HepG2 (cell line): ENCODE results near the gene DUS1L. TPM values are rescaled to one million over a fixed set of nuclear protein-coding genes. Genes with fewer than 3 reads are reported as not detected.
A peak's percentile ranks its signal among the peaks of the same experiment; 100 is the strongest.

Experiments used
- ARID4A ChIP-seq: sonication (generic); formaldehyde crosslinking; IDR thresholded peaks from 2 replicates; pipeline ENCODE4 v1.5.0; 2020; ENCODE audit warnings: mild to moderate bottlenecking, missing genetic modification reagents, borderline replicate concordance
- IRX3 ChIP-seq: sonication (generic); formaldehyde crosslinking; IDR thresholded peaks from 2 replicates; pipeline ENCODE4 v1.8.1; 2023; ENCODE audit warnings: mild to moderate bottlenecking, low read depth, missing genetic modification reagents, borderline replicate concordance
- KDM4B ChIP-seq: sonication (generic); formaldehyde crosslinking; IDR thresholded peaks from 2 replicates; pipeline ENCODE4 v1.4.0; 2020; ENCODE audit warnings: missing genetic modification reagents
- LCORL ChIP-seq, 2 experiments: fragments of 450-650 bp in 1 of 2; sonication (generic) in 1 of 2; formaldehyde crosslinking in 1 of 2; IDR thresholded peaks; 2 replicates each; pipeline versions ENCODE4 v1.5.0 to v1.6.1; 2017 to 2020; ENCODE audit warnings: antibody characterized with exemption in 1 of 2, missing genetic modification reagents in 1 of 2
- NFE2L1 ChIP-seq: sonication (generic); formaldehyde crosslinking; IDR thresholded peaks from 2 replicates; pipeline ENCODE4 v1.4.0; 2020; ENCODE audit warnings: missing genetic modification reagents, mild to moderate bottlenecking, borderline replicate concordance
- NFIB ChIP-seq: sonication (generic); formaldehyde crosslinking; IDR thresholded peaks from 2 replicates; pipeline ENCODE4 v1.9.0; 2021; ENCODE audit warnings: missing genetic modification reagents, mild to moderate bottlenecking, borderline replicate concordance
- POLR2G ChIP-seq: fragments of 200-400 bp; formaldehyde crosslinking; IDR thresholded peaks from 2 replicates; pipeline ENCODE4 v1.6.1; 2018; ENCODE audit warnings: mild to moderate bottlenecking, low read depth, low read length, moderate library complexity
- SUZ12 ChIP-seq: fragments of 150-350 bp; IDR thresholded peaks from 2 replicates; pipeline ENCODE4 v1.6.1; 2014; ENCODE audit warnings: low read depth, low read length
- YEATS2 ChIP-seq: sonication (generic); formaldehyde crosslinking; IDR thresholded peaks from 2 replicates; pipeline ENCODE4 v1.4.0; 2020; ENCODE audit warnings: missing genetic modification reagents, borderline replicate concordance
- ZBTB33 ChIP-seq: sonication (generic); formaldehyde crosslinking; IDR thresholded peaks from 2 replicates; pipeline ENCODE4 v1.4.0; 2020; ENCODE audit warnings: missing genetic modification reagents
- ZNF30 ChIP-seq: sonication (generic); formaldehyde crosslinking; IDR thresholded peaks from 2 replicates; pipeline ENCODE4 v1.5.0; 2020; ENCODE audit warnings: mild to moderate bottlenecking, missing genetic modification reagents
- ZNF354B ChIP-seq: sonication (generic); formaldehyde crosslinking; IDR thresholded peaks from 2 replicates; pipeline ENCODE4 v1.8.0; 2022; ENCODE audit warnings: mild to moderate bottlenecking, missing genetic modification reagents
- ZNF773 ChIP-seq: sonication (generic); formaldehyde crosslinking; IDR thresholded peaks from 2 replicates; pipeline ENCODE4 v1.4.0; 2020; ENCODE audit warnings: missing genetic modification reagents, borderline replicate concordance
- ZNF784 ChIP-seq: sonication (generic); formaldehyde crosslinking; IDR thresholded peaks from 2 replicates; pipeline ENCODE4 v1.5.1; 2020; ENCODE audit warnings: missing genetic modification reagents, mild to moderate bottlenecking, borderline replicate concordance
- ZNF788 ChIP-seq: sonication (generic); formaldehyde crosslinking; IDR thresholded peaks from 2 replicates; pipeline ENCODE4 v1.5.0; 2020; ENCODE audit warnings: mild to moderate bottlenecking, missing genetic modification reagents, borderline replicate concordance
- ZSCAN5A ChIP-seq: sonication (generic); formaldehyde crosslinking; IDR thresholded peaks from 2 replicates; pipeline ENCODE4 v1.8.0; 2022; ENCODE audit warnings: mild to moderate bottlenecking, missing genetic modification reagents, borderline replicate concordance
- polyA plus RNA-seq, 8 experiments: library from polyadenylated mRNA; depleted of rRNA in 3 of 8; stranded (reverse) in 7 of 8; unstranded in 1 of 8; fragments of >200 nt; fragmentation: Illumina TruSeq in 4 of 8; extraction: Trizol in 4 of 8; gene quantifications; 2 replicates each; pipeline versions ENCODE4 v1.2.1 to v1.2.3, GENCODE V29; 2011 to 2016; ENCODE audit warnings: low read depth in 4 of 8, missing spikeins in 1 of 8, mixed read lengths in 1 of 8; ENCODE audit not compliant: insufficient read depth in 1 of 8
- total RNA-seq, 5 experiments: library from RNA; depleted of rRNA; stranded (reverse); fragments of >200 nt; fragmentation: Illumina TruSeq; extraction: Trizol; gene quantifications; 2 replicates each; pipeline ENCODE4 v1.2.3, GENCODE V29; 2016; ENCODE audit warnings: low read depth in 1 of 5
- TF ChIP-seq, protein P1 (sequence below): sonication (generic); formaldehyde crosslinking; IDR thresholded peaks from 2 replicates; pipeline ENCODE4 v1.9.0; 2021; ENCODE audit warnings: missing genetic modification reagents, borderline replicate concordance

Gene DUS1L
- total and polyA plus RNA-seq, 2 of the 13 experiments (the other 11 are each of a cell fraction or from before 2014, with no cell fraction given): 81.0 to 109 TPM

DNA sequence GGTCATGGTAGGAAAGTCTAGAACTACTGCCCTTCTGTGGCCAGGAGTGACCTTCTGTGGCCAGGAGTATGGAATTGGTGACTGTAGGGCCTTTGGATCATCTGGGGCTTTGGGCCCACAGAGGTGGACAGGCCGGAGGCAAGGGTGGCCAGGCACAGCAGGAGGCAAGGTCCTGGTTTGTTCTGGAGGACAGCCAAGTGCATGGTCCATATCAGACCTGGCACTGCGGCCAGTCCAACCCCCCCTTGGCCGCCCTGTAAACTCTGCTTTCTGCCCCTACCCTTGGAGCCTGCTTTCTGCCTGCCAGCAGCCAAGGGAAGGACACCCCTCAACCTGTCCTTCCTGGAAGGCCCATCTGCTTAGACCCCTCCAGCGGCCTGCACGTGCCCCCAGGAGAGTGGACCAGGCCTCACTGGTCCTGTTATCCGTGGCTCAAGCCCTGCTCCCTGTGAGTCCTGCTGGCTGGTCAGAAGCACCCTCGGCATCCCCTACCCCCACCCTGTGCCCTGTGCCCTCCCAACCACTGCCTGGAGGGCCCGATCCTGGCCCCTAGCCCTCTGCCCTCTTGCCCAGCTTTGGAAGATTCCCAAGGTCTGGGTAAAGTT is 25.8 kb downstream of the DUS1L start (continued):
- TF ChIP-seq ZSCAN5A (CRISPR knock-in tag) (no peak), ZNF773 (CRISPR knock-in tag) (no peak), ZNF354B (CRISPR knock-in tag) (no peak), ZNF30 (CRISPR knock-in tag) (no peak), KDM4B (0 out of 2 replicates have a peak, but pooled peaks have one; percentile 16), ZBTB33 (CRISPR knock-in tag) (no peak), NFE2L1 (CRISPR knock-in tag) (no peak), YEATS2 (CRISPR knock-in tag) (0 out of 2 replicates have a peak, but pooled peaks have one; percentile 35), NFIB (no peak), LCORL (IDR thresholded peaks at IDR 0.05) (no peak), LCORL (CRISPR knock-in tag; IDR thresholded peaks at IDR 0.05) (peak; percentile 39; the same call in 1 of the 2 replicates), ARID4A (peak; percentile 58; the same call in 1 of the 2 replicates), ZNF788 (CRISPR knock-in tag) (no peak), IRX3 (CRISPR knock-in tag) (no peak), POLR2G (no peak), ZNF784 (CRISPR knock-in tag) (no peak), SUZ12 (no peak)
- TF ChIP-seq, protein P1, sequence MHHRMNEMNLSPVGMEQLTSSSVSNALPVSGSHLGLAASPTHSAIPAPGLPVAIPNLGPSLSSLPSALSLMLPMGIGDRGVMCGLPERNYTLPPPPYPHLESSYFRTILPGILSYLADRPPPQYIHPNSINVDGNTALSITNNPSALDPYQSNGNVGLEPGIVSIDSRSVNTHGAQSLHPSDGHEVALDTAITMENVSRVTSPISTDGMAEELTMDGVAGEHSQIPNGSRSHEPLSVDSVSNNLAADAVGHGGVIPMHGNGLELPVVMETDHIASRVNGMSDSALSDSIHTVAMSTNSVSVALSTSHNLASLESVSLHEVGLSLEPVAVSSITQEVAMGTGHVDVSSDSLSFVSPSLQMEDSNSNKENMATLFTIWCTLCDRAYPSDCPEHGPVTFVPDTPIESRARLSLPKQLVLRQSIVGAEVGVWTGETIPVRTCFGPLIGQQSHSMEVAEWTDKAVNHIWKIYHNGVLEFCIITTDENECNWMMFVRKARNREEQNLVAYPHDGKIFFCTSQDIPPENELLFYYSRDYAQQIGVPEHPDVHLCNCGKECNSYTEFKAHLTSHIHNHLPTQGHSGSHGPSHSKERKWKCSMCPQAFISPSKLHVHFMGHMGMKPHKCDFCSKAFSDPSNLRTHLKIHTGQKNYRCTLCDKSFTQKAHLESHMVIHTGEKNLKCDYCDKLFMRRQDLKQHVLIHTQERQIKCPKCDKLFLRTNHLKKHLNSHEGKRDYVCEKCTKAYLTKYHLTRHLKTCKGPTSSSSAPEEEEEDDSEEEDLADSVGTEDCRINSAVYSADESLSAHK: no peak
